Measurements from ENCODE around the gene SLC38A7.

The SLC38A7 gene

GRCh38 chr16:58628845-58629732 is 55.5 kb downstream of the SLC38A7 start:
- TF ChIP-seq TAF1 (IDR thresholded peaks at IDR 0.05; ENCODE audit: borderline replicate concordance, insufficient read depth, low read length) (no peak), SIN3A (IDR thresholded peaks at IDR 0.05; ENCODE audit: borderline replicate concordance, insufficient read depth, low read length) (no peak), FOXP2 (optimal IDR thresholded peaks at IDR 0.05; ENCODE audit: borderline replicate concordance, extremely low read depth, extremely low read length, insufficient read depth) (no peak), POLR2AphosphoS5 (IDR thresholded peaks at IDR 0.05; ENCODE audit: low read depth, low read length) (no peak), REST (IDR thresholded peaks at IDR 0.05; ENCODE audit: insufficient read depth in 1 of 2, low read depth in 2 of 2, low read length in 2 of 2) (no peak)

GRCh38 chr16:58624209-58624608 is 60.4 kb downstream of the SLC38A7 start:
- TF ChIP-seq TAF1 (IDR thresholded peaks at IDR 0.05; ENCODE audit: borderline replicate concordance, insufficient read depth, low read length) (no peak), REST (IDR thresholded peaks at IDR 0.05; ENCODE audit: insufficient read depth in 1 of 2, low read depth in 2 of 2, low read length in 2 of 2) (no peak), POLR2AphosphoS5 (IDR thresholded peaks at IDR 0.05; ENCODE audit: low read depth, low read length) (no peak), SIN3A (IDR thresholded peaks at IDR 0.05; ENCODE audit: borderline replicate concordance, insufficient read depth, low read length) (no peak), FOXP2 (optimal IDR thresholded peaks at IDR 0.05; ENCODE audit: borderline replicate concordance, extremely low read depth, extremely low read length, insufficient read depth) (no peak)

GRCh38 chr16:58620396-58620795 is 64.2 kb downstream of the SLC38A7 start:
- TF ChIP-seq REST (IDR thresholded peaks at IDR 0.05; ENCODE audit: insufficient read depth in 1 of 2, low read depth in 2 of 2, low read length in 2 of 2) (no peak), POLR2AphosphoS5 (IDR thresholded peaks at IDR 0.05; ENCODE audit: low read depth, low read length) (no peak), TAF1 (IDR thresholded peaks at IDR 0.05; ENCODE audit: borderline replicate concordance, insufficient read depth, low read length) (no peak), FOXP2 (optimal IDR thresholded peaks at IDR 0.05; ENCODE audit: borderline replicate concordance, extremely low read depth, extremely low read length, insufficient read depth) (no peak)

GRCh38 chr16:58615280-58615679 is 69.3 kb downstream of the SLC38A7 start:
- TF ChIP-seq POLR2AphosphoS5 (IDR thresholded peaks at IDR 0.05; ENCODE audit: low read depth, low read length) = no peak
- TF ChIP-seq SIN3A (IDR thresholded peaks at IDR 0.05; ENCODE audit: borderline replicate concordance, insufficient read depth, low read length) = no peak
- TF ChIP-seq TAF1 (IDR thresholded peaks at IDR 0.05; ENCODE audit: borderline replicate concordance, insufficient read depth, low read length) = no peak
- no peak for TF ChIP-seq REST (IDR thresholded peaks at IDR 0.05; ENCODE audit: insufficient read depth in 1 of 2, low read depth in 2 of 2, low read length in 2 of 2)
- TF ChIP-seq FOXP2 (optimal IDR thresholded peaks at IDR 0.05; ENCODE audit: borderline replicate concordance, extremely low read depth, extremely low read length, insufficient read depth) = no peak
